Muscle of back (tissue), 11 donors: Measurements from ENCODE around the gene PRKCA. TPM values are rescaled to one million over a fixed set of nuclear protein-coding genes. Genes with fewer than 3 reads are reported as not detected.
A peak's percentile ranks its signal among the peaks of the same experiment; 100 is the strongest.

Source experiments
- DNase-seq, 3 donors: peaks; one replicate each; pipeline versions ENCODE4 v3.0.0 to v3.0.0-alpha.2; 2013
- polyA plus RNA-seq, 10 donors: library from polyadenylated mRNA; unstranded; fragments of 120-200 nt; gene quantifications; one replicate each; pipeline ENCODE4 v1.2.1, GENCODE V29; 2013; ENCODE audit not compliant: insufficient read length in 10 of 10

PRKCA gene
- polyA plus RNA-seq, 10 donors: 3.0 to 5.1 (median 4.1) TPM

GRCh38 chr17:66795486-66795885 is 493.1 kb downstream of the PRKCA start:
- no peak for DNase-seq

- DNase-seq: peak in 1 of 3 donors; percentile 16
Measured at GRCh38 chr17:66799849-66800537, 497.6 kb downstream of the PRKCA start.

DNA sequence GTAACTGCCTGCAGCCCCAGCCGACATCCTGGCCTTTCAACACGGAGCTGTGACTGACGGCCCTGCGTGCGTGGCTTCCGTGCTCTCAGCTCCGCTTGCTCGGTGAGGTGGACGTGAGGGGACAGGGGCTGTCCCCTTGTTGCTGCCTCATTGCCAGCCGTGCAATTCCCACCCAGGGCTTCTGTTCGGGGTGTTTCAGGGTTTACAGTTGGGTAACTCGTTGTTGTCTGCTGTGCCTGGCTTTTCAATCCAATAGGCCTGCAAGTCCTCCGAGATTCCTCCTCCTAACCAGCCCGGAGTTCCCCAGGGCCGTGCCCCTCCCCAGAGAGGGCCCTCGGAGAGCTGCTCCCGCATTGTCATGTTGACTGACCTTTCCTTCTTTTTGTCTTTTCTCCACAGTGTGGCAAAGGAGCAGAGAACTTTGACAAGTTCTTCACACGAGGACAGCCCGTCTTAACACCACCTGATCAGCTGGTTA is 501.1 kb downstream of the PRKCA start:
- DNase-seq: no peak

DNA sequence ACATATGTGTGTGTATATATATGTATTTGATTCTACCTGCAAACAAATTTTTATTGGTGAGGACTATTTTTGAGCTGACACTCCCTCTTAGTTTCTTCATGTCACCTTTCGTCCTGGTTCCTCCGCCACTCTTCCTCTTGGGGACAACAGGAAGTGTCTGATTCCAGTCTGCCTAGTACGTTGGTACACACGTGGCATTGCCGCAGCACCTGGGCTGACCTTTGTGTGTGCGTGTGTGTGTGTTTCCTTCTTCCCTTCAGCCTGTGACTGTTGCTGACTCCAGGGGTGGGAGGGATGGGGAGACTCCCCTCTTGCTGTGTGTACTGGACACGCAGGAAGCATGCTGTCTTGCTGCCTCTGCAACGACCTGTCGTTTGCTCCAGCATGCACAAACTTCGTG is 503.2 kb downstream of the PRKCA start:
- DNase-seq: no peak

DNA sequence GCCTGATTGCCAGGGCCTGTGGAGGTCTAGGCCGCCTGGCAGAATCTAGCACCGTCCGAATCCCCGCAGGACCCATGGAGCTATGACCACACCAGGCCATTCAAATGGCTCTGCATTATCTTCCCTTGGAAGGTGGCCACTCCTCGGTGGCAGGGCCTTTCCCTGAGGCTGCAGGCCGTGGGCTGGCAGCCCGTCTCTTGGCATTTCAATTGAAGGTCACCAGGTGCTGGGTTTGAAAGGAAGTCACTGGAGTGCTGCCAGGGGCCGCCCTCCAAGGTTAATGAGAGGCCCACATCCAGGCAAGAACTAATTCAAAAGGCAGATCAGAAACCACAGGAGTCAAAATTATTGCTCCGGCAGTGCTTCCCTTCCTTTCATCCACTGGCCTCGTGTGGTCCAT is 504.8 kb downstream of the PRKCA start:
- DNase-seq: no peak

GRCh38 chr17:66809408-66809807 is 507.0 kb downstream of the PRKCA start:
- no peak for DNase-seq

- DNase-seq: no peak
Measured at GRCh38 chr17:66810951-66811682, 508.7 kb downstream of the PRKCA start.

DNA sequence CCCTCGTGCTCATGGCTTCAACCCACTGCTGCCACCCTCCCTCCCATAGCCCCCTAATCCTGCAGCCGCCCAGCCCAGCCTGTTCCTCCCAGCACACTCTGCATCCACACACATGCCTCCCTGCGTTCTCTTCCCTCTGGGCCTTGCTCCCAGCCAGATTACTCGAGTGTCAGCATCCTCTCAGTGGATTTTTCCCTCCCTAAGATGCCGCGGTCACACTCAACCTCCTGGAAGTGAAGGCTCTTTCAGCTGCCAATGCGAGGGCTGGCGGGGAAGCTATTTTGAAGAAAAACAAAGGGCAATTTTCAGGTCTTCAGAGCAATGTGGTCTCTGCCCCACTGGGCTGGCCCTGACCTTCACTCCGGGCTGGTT is 509.3 kb downstream of the PRKCA start:
- no peak for DNase-seq

DNA sequence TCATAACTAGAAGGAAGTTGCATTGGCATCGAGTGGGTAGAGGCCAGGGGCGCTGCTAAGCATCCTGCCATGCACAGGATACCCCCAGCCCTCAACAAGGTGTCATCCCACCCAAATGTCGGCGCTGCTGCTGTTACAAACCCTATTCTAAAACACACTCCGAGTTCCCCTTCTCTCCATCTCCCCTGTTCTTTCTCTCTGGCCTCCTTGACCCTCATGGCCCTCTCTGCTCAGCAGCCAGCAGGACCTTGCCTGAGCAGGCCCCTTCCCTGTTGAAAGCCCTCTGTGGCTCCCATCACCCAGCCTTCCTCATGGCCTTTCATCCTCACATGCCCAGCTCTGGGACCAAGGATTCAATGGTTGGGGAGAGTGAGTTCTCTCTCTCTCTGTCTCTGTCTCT is 510.2 kb downstream of the PRKCA start:
- DNase-seq: no peak

DNA sequence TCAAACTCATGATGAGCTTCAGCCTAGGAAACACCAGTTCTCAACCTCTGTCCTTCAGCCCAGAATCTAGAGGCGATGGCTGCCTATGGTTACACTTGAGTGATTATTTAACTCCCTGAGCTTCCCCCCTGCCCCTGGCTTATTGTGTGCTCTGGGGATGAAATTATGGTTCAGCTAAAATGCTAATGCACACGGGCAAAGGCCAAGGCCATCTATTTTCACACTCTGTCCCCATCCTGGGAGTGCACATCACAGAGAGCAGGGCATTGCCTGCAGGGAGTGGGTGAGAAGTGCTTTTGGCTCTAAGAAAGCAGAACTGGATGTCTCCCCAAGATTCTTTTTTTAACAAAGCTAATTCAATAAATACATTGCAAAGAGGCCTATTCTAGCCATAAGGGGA is 510.9 kb downstream of the PRKCA start:
- no peak for DNase-seq

- no peak for DNase-seq
Measured at GRCh38 chr17:66814026-66814425, 511.6 kb downstream of the PRKCA start.

GRCh38 chr17:66814570-66814969 is 512.2 kb downstream of the PRKCA start:
- no peak for DNase-seq

DNA sequence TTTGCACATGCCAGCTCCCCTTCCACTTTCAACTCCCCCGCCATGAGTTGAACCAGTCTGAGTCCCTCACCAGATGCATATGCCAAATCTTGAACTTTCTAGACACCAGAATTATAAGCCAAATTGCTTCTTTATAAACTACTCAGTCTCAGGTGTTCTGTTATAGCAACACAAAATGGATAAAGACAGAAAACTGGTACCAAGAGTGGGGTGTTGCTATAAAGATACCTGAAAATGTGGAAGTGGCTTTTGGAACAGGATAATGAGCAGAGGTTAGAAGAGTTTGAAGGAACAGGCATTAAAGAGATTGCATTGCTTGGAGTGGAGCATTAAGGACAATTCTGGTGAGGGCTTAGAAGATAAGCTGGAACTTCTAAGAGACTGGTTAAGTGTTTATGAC is 515.3 kb downstream of the PRKCA start:
- DNase-seq: no peak

DNA sequence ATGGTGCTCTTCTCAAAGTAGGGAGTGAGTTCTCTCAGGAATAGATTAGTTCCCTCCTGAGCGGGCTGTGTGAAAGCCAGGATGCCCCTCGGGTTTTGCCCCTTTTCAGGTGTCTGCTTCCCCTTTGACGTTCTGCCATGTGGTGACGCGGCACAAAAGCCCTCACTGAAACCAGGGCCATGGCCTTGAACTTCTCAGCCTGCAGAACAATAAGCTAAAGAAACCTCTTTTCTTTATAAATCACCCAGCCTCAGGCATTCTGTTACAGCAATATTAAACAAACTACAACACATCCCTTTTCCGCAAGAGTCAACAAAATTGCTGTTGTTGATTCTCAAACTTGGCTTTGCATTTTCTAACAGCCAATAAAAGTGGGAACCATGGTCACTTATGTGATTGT is 517.1 kb downstream of the PRKCA start:
- no peak for DNase-seq

DNA sequence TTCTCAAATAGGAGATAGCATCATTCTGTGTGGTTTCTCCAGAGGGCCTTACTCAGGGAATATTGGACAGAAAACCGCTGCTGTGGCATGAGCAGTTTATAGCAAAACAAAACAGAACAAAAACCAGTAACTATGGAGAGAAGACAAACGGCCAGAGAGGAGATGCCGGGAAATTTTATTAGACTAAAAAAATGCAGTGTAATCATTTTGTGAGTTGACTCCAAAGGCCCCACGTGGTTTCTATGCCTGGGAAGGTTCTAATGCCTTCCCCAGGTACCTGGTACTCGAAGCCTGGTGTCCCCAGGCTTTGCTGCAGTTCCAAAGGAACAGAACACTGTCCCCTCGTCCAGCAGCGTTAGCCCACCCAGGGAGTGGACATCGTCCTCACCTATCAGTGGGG is 519.6 kb downstream of the PRKCA start:
- DNase-seq: no peak

- DNase-seq: no peak
Measured at GRCh38 chr17:66826856-66827255, 524.4 kb downstream of the PRKCA start.

DNA sequence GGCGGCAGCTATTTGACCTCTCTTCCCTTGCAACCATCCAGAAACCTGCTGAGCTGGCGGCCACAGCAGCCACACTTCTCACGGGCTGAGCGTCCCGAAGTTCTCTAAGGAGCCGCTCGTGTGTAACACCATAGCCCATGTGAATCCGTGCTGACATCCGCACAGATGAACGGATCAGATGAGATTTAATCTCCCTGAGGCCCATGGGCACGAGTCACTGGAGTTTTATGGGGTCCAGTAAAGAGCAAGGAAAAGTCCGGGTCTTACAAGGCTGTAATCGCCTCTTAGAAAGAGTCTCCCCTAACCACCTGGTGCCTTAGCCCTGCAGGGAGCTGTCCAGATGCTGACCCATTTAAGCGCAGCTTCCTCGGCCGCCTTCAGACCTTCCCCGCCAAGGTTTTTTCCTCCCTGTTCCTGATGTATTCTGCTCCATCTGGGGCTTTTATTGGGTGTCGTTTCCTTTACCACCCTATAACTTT is 527.0 kb downstream of the PRKCA start:
- DNase-seq: peak; percentile 56 to 91 (median 84)

DNA sequence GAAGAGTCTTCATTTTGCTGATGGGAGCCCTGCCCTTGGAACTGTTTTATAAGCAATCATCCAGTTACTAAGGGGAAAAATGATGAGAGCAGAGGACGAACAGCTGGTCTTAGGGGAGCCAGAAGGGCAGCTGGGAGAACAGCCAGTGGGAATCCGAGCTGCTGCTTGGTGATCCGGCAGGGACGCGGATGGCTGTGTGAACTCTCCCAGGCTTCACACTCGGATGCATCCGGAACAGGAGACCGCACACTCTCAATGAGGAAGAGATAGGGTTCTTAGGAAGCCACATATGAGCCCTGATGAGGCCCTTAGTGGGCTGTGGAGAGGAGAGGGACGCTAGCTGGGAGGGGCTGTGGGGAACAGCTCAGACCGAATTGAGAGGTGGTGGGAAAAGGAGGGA is 527.5 kb downstream of the PRKCA start:
- DNase-seq: peak in 1 of 3 donors; percentile 29

DNA sequence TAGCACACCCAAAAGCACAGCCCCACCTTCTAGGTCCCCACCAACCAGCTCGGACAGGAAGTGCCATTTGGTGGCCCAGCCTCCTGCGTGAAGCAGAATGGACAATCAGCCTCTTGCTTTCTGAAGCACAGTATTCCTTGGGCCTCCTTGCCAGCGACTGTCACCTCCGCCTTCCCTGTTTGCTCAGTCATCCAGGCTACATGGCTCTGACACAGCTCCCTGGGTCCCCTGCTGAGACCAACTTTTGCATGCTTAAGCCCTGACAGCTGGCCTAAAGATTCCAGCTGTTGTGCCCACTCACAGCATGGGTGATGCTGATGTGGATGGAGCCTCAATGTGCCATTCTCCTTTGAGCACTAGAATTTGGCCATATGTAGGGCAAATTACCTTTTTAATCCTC is 528.0 kb downstream of the PRKCA start:
- DNase-seq: no peak

DNA sequence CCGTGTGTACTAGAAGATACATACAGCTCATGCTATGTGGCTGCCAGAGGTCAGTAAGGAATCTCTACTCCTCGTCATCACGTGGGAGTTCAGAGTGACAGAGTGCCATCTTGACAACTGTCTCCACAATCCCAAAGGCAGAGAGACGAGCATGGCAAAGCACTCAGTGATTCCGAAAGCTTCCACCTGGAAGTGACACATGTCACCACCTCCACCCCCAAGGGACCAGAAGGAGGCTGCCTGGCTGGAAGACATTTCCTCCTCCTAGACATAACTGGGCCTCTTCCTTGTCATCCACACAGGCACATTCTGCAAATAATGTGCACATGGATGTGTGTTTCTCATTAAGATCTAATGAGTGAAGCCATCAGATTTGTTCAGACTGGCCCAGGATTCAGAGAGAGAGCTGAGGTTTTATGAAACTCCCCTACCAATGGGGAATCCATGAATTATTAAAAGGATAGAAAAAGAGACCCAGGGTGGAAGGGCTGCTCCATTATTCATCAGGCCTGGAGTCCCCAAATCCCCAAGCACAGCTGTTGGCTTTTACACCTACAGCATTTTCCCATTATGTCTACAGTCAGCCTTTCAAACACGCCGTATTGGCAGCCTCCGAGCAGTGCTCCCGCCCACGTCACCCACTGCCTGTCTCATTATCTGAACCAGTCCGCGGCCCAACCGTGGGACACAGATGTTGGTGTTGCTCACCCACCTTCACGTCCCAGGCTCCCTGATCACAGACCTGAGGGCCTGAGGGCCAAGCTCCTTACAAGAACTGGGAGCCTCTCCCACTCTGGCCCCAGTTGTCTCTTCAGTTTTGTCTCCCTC is 529.2 kb downstream of the PRKCA start:
- no peak for DNase-seq

GRCh38 chr17:66833201-66833600 is 530.8 kb downstream of the PRKCA start:
- no peak for DNase-seq

DNA sequence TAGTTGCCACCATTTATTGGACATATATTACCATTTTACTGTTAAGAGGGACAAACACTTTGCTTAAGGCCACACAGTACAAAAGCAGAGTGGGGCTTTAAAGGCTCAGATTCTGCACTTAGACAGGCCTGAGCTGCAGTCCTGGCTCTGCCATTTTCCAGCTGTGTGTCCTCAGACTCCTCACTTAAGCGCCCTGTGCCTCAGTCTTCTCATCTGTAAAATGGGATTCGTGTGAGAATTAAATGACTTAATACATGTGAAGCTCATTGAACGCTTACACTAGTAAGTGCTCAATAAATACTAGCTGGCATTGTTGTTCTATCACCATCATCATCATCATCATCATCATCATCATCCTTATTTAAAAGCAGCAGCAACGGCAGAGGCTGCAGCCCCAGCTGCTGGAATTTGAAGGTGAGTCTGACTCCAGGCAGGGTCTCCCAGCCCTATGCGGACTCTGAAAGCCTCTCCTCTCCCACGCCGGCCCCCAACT is 532.1 kb downstream of the PRKCA start:
- DNase-seq: no peak
